NCI-H2227 (cell line): Measurements from ENCODE around the gene ZNF865.

ENCODE experiments used
- DNase-seq: peaks from one replicate; lab custom pipeline; 2025; ENCODE audit not compliant: unreplicated experiment; lab: John Stamatoyannopoulos, UW

ZNF865 gene

GRCh38 chr19:55658846-55659459 is 53.5 kb downstream of the ZNF865 start:
- DNase-seq: no peak

GRCh38 chr19:55659822-55660221 is 54.4 kb downstream of the ZNF865 start:
- DNase-seq: no peak

DNA sequence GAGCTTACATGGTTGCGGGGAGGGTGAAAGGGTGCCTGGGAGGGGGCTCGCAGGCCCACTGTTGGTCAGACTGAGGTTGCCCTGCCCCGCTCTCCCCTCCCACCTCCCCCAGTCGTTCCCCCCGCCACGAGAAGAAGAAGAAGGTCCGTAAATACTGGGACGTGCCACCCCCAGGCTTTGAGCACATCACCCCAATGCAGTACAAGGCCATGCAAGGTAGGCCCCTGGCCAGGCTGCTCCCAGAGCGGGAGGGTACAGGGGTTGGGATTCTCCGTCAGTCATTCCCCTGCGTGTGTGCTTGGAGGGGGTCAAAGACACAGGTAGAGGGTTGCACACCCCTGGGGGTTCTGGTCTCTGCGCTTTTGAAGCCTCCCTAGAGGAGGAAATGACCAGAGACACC is 55.0 kb downstream of the ZNF865 start:
- DNase-seq: no peak

GRCh38 chr19:55660991-55661390 is 55.5 kb downstream of the ZNF865 start:
- DNase-seq: no peak

DNA sequence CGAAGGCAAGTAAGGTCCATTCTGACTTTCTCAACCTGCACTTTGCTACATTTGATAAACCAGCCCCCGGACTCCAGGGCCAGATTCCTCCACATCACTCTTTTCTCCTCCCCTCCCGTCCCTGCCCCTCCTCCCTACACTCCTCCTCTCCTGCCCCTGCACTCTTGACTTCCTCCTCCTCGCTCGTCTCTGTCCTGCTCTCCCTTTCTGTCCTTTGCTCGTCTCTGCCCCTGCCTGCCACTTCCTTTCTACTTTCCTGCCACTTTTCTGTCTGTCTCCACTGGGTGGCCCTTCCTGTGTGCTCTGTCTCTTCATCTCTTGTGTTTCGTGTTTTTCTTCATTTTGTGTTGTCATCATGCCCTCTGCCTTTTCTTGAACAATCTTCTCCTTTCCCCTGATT is 56.4 kb downstream of the ZNF865 start:
- no peak for DNase-seq

GRCh38 chr19:55663846-55664536 is 58.5 kb downstream of the ZNF865 start:
- no peak for DNase-seq

DNA sequence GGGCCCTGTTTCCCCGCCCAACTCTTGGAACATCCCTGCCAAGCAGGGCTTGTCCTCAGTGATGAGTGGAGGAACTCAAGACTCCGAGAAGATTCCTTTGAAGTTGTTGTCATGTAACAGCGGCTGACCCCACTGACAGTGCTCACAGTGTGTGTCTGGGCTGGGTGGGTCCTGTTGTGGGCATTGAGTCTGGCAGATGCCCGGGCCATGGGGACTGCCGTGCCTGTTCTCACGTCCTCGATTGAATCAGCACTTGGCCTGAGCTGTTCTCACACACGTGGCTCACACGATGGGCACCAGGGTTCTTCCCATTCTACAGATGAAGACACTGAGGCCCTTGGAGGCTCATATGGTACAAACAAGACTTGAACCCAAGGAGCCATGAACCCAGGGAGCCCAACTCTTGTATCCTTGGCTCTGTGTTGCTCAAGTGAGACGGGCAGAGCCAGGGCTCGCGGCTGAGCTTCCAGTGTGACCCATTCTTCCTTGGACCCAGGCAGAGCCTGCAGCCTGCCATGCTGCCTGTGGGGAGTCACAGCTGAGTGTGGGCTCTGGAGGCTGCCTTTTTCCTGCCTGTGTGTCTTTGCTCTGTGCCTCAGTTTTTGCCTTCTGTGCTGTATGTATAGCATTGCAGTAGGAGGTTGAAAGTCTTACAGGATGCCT is 61.0 kb downstream of the ZNF865 start:
- DNase-seq: no peak
